Ishikawa (cell line): ENCODE data around the gene IDH3B.

ENCODE experiments used
- CEBPB ChIP-seq: IDR thresholded peaks from 2 replicates; pipeline ENCODE4 v1.6.1; 2012
- CREB1 ChIP-seq: IDR thresholded peaks from 2 replicates; pipeline ENCODE4 v1.6.1; 2012; ENCODE audit warnings: low read depth
- EGR1 ChIP-seq: IDR thresholded peaks from 2 replicates; pipeline ENCODE4 v1.6.1; 2012
- EP300 ChIP-seq: IDR thresholded peaks from 2 replicates; pipeline ENCODE4 v1.6.1; 2012; ENCODE audit warnings: borderline replicate concordance
- FOXM1 ChIP-seq: IDR thresholded peaks from 2 replicates; pipeline ENCODE4 v1.6.1; 2012; ENCODE audit warnings: low read depth, borderline replicate concordance
- MAX ChIP-seq: IDR thresholded peaks from 2 replicates; pipeline ENCODE4 v1.6.1; 2012
- NFIC ChIP-seq: IDR thresholded peaks from 2 replicates; pipeline ENCODE4 v1.6.1; 2012
- RAD21 ChIP-seq: IDR thresholded peaks from 2 replicates; pipeline ENCODE4 v1.6.1; 2012; ENCODE audit warnings: low read depth
- REST ChIP-seq: IDR thresholded peaks from 2 replicates; pipeline ENCODE4 v1.6.1; 2012; ENCODE audit warnings: low read depth, mild to moderate bottlenecking
- TAF1 ChIP-seq: IDR thresholded peaks from 2 replicates; pipeline ENCODE4 v1.6.1; 2012; ENCODE audit warnings: low read depth, mild to moderate bottlenecking
- TCF12 ChIP-seq: IDR thresholded peaks from 2 replicates; pipeline ENCODE4 v1.6.1; 2012; ENCODE audit warnings: low read depth
- TEAD4 ChIP-seq: IDR thresholded peaks from 2 replicates; pipeline ENCODE4 v1.6.1; 2012
- USF1 ChIP-seq: IDR thresholded peaks from 2 replicates; pipeline ENCODE4 v1.6.1; 2012
- YY1 ChIP-seq: IDR thresholded peaks from 2 replicates; pipeline ENCODE4 v1.6.1; 2012; ENCODE audit warnings: low read depth
- ZBTB7A ChIP-seq: IDR thresholded peaks from 2 replicates; pipeline ENCODE4 v1.6.1; 2012; ENCODE audit warnings: low read depth

Gene IDH3B

GRCh38 chr20:2703716-2704475 lies 39.9 kb upstream of the IDH3B start:
- no peak for TF ChIP-seq YY1
- no peak for TF ChIP-seq MAX
- TF ChIP-seq EP300: no peak
- TF ChIP-seq TCF12: no peak
- no peak for TF ChIP-seq USF1
- TF ChIP-seq EGR1: no peak
- TF ChIP-seq TEAD4: no peak
- no peak for TF ChIP-seq REST
- no peak for TF ChIP-seq CREB1
- TF ChIP-seq NFIC: no peak
- no peak for TF ChIP-seq TAF1
- no peak for TF ChIP-seq FOXM1
- TF ChIP-seq ZBTB7A: no peak
- no peak for TF ChIP-seq CEBPB
- no peak for TF ChIP-seq RAD21

- TF ChIP-seq TCF12 (no peak), RAD21 (no peak), TEAD4 (no peak), USF1 (no peak), YY1 (no peak), TAF1 (no peak), CEBPB (no peak), EP300 (no peak), FOXM1 (no peak), CREB1 (no peak), NFIC (no peak), EGR1 (no peak), MAX (no peak), REST (no peak), ZBTB7A (no peak)
These were observed 37.7 kb upstream of the IDH3B start for GRCh38 chr20:2701671-2702081.

- TF ChIP-seq RAD21 (no peak), TAF1 (no peak), EP300 (no peak), CREB1 (no peak), TEAD4 (no peak), CEBPB (no peak), REST (no peak), FOXM1 (no peak), EGR1 (no peak), YY1 (no peak), TCF12 (no peak), MAX (no peak), ZBTB7A (no peak), USF1 (no peak), NFIC (no peak)
These were observed 37.1 kb upstream of the IDH3B start for GRCh38 chr20:2700913-2701620.
